Ovary (tissue), 9 donors: ENCODE measurements around the gene FOLR2. TPM values are rescaled to one million over a fixed set of nuclear protein-coding genes. Genes with fewer than 3 reads are reported as not detected.

Experiments used
- DNase-seq, 5 donors: peaks; one replicate each; pipeline ENCODE4 v3.0.0-alpha.2; 2019 to 2020
- H3K27ac ChIP-seq, 2 donors: fragments of 200-600 bp; one replicate each; pipeline versions ENCODE4 v1.5.1 to v1.8.0; 2019 to 2022
- H3K27me3 ChIP-seq: fragments of 200-600 bp; one replicate; pipeline ENCODE4 v1.8.0; 2022
- H3K36me3 ChIP-seq: fragments of 200-600 bp; sonication (generic); one replicate; pipeline ENCODE4 v1.5.1; 2019
- H3K4me1 ChIP-seq: one replicate; pipeline ENCODE4 v1.8.1; 2013; ENCODE audit warnings: mild to moderate bottlenecking, moderate library complexity; ENCODE audit not compliant: insufficient read depth
- H3K4me3 ChIP-seq: fragments of 200-600 bp; sonication (generic); one replicate; pipeline ENCODE4 v1.5.1; 2017
- H3K9me3 ChIP-seq, 2 donors: fragments of 200-600 bp in 1 of 2; sonication (generic) in 1 of 2; one replicate each; pipeline versions ENCODE4 v1.5.1 to v1.8.1; 2013 to 2019; ENCODE audit warnings: mild to moderate bottlenecking in 1 of 2, moderate library complexity in 1 of 2
- EP300 ChIP-seq: sonication (generic); formaldehyde crosslinking; IDR thresholded peaks from one replicate; pipeline ENCODE4 v1.6.1; 2017; ENCODE audit warnings: antibody characterized with exemption
- POLR2A ChIP-seq: fragments of 450-650 bp; IDR thresholded peaks from one replicate; pipeline ENCODE4 v1.6.1; 2017; ENCODE audit warnings: antibody characterized with exemption, mild to moderate bottlenecking, moderate library complexity
- WGBS, 3 donors: extraction: QIAGEN DNeasy Blood & Tissue Kit in 1 of 3; methylation state at CpG; one replicate each; pipeline versions ENCODE4 v1.1.5 to v1.1.7; 2013 to 2017; 5-methylcytosine and 5-hydroxymethylcytosine counted together
- intact Hi-C, 4 donors: fragments of 100-400 bp; cut with DNase I; formaldehyde crosslinking; loops; one replicate each; pipeline versions ENCODE4 v1.11.0 to v1.15.1; 2022 to 2023
- polyA plus RNA-seq, 2 donors: library from polyadenylated mRNA; stranded (reverse); fragments of 200-250 nt in 1 of 2; fragments of 350-450 nt in 1 of 2; fragmentation: Illumina TruSeq in 1 of 2; extraction: RNeasy Lipid Tissue Mini Kit (QIAGEN cat#74804) in 1 of 2; gene quantifications; one replicate each; pipeline ENCODE4 v1.2.3, GENCODE V29; 2013 to 2014
- total RNA-seq, 7 donors: library from RNA; depleted of rRNA in 2 of 7; stranded (reverse); fragments of >200 nt in 2 of 7; fragmentation: NEBNext Ultra II Directional in 3 of 7; extraction: Animal tissue kit (Norgen Biotek cat#: 25700) in 3 of 7; gene quantifications; one replicate each; pipeline versions ENCODE4 v1.1.0 to v1.2.4, GENCODE V29; 2016 to 2023
- TF ChIP-seq, protein P1 (sequence below), 3 donors: fragments of 450-650 bp in 2 of 3; fragments of 200-600 bp in 1 of 3; IDR thresholded peaks; one replicate each; pipeline versions ENCODE4 v1.5.1 to v1.8.0; 2016 to 2022; ENCODE audit warnings: antibody characterized with exemption in 3 of 3, mild to moderate bottlenecking in 1 of 3
- donor health status: DM: no; HTN: no; CAD: no; lungs with moderate emphysema.
- donor health status: DM: no; HTN: no; CAD: no.
- donor health status: Bipolar disorder and iron deficiency.
- donor health status: DM: yes; HTN: yes; CAD: no.
- donor health status: DM: no; HTN: no; CAD: no.
- donor health status: DM: yes; HTN: yes; CAD: no.

Gene FOLR2
- total and polyA plus RNA-seq, 9 donors, result 2.4 to 45.7 (median 10.1) TPM

DNA sequence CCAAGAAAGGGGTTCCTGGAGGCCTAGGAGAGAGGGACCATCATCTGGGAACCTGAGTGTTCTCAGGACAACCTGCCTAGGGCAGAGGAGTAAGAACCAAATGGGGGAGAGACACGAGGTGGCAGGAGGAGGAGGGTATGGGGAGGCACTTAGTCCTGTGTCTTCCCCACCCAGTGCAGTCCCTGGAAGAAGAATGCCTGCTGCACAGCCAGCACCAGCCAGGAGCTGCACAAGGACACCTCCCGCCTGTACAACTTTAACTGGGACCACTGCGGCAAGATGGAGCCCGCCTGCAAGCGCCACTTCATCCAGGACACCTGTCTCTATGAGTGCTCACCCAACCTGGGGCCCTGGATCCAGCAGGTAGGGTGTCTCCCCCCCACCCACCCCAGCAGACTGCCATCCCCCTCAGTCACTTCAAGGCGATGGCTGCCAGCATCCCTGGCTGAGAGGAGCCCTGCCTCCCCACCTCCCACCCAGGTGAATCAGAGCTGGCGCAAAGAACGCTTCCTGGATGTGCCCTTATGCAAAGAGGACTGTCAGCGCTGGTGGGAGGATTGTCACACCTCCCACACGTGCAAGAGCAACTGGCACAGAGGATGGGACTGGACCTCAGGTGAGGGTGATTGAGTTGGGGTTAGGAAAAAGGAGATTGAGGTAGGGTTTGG lies 4.2 kb downstream of the FOLR2 start:
- no peaks in the 10 kb centered on the region for H3K27me3 ChIP-seq
- TF ChIP-seq EP300, result no peak
- TF ChIP-seq, protein P1, sequence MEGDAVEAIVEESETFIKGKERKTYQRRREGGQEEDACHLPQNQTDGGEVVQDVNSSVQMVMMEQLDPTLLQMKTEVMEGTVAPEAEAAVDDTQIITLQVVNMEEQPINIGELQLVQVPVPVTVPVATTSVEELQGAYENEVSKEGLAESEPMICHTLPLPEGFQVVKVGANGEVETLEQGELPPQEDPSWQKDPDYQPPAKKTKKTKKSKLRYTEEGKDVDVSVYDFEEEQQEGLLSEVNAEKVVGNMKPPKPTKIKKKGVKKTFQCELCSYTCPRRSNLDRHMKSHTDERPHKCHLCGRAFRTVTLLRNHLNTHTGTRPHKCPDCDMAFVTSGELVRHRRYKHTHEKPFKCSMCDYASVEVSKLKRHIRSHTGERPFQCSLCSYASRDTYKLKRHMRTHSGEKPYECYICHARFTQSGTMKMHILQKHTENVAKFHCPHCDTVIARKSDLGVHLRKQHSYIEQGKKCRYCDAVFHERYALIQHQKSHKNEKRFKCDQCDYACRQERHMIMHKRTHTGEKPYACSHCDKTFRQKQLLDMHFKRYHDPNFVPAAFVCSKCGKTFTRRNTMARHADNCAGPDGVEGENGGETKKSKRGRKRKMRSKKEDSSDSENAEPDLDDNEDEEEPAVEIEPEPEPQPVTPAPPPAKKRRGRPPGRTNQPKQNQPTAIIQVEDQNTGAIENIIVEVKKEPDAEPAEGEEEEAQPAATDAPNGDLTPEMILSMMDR (IDR thresholded peaks at IDR 0.05), result no peak
- no peak for TF ChIP-seq POLR2A
- H3K4me1 ChIP-seq, result peaks cover 10% of the 10 kb centered on the region
- 84 to 89% (median 84%) methylated on average over 10 of the region's 10 CpGs for WGBS, 3 donors
- no peak overlapping the region for H3K27ac ChIP-seq
- DNase-seq, result peak in 1 of 5 donors; percentile 16
- no peaks in the 10 kb centered on the region for H3K36me3 ChIP-seq
- no peak overlapping the region for H3K4me3 ChIP-seq
- no peaks in the 10 kb centered on the region for H3K9me3 ChIP-seq
- intact Hi-C loops, result no loop called here

DNA sequence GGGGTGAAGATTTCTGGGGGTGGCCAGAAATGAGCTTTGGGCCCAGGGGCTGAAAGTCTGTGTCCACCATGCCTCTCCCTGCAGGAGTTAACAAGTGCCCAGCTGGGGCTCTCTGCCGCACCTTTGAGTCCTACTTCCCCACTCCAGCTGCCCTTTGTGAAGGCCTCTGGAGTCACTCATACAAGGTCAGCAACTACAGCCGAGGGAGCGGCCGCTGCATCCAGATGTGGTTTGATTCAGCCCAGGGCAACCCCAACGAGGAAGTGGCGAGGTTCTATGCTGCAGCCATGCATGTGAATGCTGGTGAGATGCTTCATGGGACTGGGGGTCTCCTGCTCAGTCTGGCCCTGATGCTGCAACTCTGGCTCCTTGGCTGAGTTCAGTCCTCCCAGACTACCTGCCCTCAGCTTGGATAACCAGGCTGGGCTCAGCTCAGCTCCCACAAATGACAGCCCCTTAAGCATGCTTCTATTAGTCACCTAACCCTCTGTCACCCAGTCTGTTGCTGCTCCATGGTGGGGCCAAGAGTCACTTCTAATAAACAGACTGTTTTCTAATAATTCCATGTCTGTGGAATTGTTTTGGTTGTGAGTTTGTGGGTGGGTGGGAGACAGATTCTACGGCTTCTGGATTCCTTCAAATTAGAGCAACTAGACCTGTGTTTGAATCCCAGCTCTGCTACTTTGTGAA lies 4.9 kb downstream of the FOLR2 start:
- H3K36me3 ChIP-seq, result no peaks in the 10 kb centered on the region
- H3K4me1 ChIP-seq, result peaks cover 10% of the 10 kb centered on the region
- TF ChIP-seq POLR2A (no peak), EP300 (no peak)
- TF ChIP-seq, protein P1 (IDR thresholded peaks at IDR 0.05), result no peak
- H3K9me3 ChIP-seq, result no peaks in the 10 kb centered on the region
- H3K4me3 ChIP-seq, result no peak overlapping the region
- peak in 1 of 5 donors; percentile 22 for DNase-seq
- no peaks in the 10 kb centered on the region for H3K27me3 ChIP-seq
- intact Hi-C loops, result no loop called here
- peak overlapping the region in 1 of 2 donors; percentile 97 for H3K27ac ChIP-seq
- 73 to 85% (median 79%) methylated on average over 7 of the region's 7 CpGs for WGBS, 3 donors

DNA sequence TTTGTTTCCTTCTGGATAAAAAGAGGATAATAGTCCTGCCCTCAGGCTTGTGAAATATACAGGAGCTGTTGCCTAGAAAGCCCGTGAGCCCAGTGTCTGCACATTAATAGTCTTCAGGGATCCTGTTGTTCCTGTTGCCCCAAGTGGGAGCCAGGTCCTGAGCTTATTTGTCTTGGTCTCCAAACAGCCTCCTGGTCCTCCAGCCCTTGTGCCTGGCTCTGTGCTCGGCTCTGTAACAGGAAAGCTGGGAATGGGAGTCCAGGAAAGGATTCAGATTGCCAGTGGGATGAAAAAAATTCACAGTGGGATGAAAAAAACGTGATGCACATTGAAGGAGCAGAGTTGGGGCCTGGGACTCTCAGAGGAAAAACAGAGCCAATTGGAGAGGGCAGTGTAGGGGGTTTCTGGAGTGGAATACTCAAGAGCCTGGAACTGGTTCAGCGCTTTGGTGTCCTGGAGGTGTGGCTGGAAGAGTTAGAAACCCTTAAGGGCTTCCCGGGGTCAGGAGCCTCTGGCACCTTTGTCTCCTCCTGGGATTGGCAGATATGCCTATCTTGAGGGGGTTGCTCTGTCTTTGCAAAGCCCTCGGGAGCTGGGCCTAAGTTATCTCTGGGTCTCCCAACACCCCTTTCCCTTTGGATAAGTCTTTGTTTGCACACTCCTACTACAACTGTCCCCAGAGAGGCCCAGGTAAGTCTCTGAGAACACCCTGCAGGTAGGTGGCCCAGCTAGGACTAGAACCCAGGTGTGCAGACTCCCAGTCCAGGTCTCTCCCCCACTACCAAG lies 5.7 kb downstream of the FOLR2 start:
- Histone ChIP-seq H3K27me3 (no peaks in the 10 kb centered on the region), H3K27ac (peak overlapping the region; percentile 63 to 97), H3K4me1 (peaks cover 10% of the 10 kb centered on the region), H3K4me3 (peak overlapping the region; percentile 52), H3K9me3 (no peaks in the 10 kb centered on the region), H3K36me3 (no peaks in the 10 kb centered on the region)
- WGBS, 3 donors, result 63 to 69% (median 63%) methylated on average over 6 of the region's 6 CpGs
- intact Hi-C loops, result no loop called here
- TF ChIP-seq, protein P1 (IDR thresholded peaks at IDR 0.05), result no peak
- TF ChIP-seq POLR2A (no peak), EP300 (no peak)
- DNase-seq, result peak in 1 of 5 donors; percentile 27

DNA sequence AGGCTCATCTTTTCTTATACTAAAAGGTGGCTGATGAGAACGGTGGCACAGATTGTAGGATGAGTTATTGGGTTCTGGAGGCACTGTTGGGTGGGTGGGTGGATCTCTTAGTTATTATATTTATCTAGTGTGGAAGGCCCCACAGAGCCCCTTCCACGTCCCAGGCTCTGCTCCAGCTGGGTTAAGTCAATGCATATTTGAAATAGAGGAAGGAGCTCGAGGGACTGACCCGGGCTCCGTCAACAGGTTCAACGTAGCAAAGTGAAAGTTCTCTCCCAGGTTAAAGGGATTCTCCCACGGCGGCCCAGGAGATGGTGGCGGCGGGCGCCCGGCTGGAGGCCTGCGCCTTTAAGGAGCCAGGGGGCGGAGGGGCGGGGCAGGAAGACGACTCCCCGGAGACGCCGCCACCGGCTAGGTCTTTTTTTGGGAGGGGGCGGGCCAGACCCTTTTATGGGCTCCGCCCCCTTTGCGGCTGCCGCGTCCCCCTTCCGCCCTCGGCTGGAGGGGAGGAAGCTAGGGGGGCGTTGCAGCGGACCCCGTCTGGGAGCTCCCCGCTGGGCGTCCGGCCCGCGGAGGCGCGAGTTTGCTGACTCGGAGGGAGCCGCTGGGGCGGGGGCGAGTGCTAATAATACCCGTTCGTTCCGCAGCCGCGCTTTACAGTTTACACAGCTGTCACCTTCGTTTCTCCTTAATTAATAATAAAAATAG lies 6.5 kb downstream of the FOLR2 start:
- 0% methylated on average over 46 to 47 of the region's 47 CpGs for WGBS, 3 donors
- Histone ChIP-seq H3K9me3 (no peaks in the 10 kb centered on the region), H3K4me3 (peak overlapping the region; percentile 52), H3K27me3 (no peaks in the 10 kb centered on the region), H3K36me3 (no peaks in the 10 kb centered on the region), H3K27ac (peak overlapping the region; percentile 63 to 97), H3K4me1 (peaks cover 10% of the 10 kb centered on the region)
- TF ChIP-seq, protein P1 (IDR thresholded peaks at IDR 0.05), result peak; percentile 23 to 48 (median 45)
- no peak for TF ChIP-seq EP300
- peak; percentile 41 for TF ChIP-seq POLR2A
- peak; percentile 94 to 96 (median 95) for DNase-seq
- intact Hi-C loops, result no loop called here
